LNCAP (cell line): Measurements from ENCODE around the gene MAVS.

Experiments used
- CTCF ChIP-seq: fragments of 450-650 bp; IDR thresholded peaks from 2 replicates; pipeline ENCODE4 v1.5.1; 2017; ENCODE audit warnings: mild to moderate bottlenecking

MAVS gene

DNA sequence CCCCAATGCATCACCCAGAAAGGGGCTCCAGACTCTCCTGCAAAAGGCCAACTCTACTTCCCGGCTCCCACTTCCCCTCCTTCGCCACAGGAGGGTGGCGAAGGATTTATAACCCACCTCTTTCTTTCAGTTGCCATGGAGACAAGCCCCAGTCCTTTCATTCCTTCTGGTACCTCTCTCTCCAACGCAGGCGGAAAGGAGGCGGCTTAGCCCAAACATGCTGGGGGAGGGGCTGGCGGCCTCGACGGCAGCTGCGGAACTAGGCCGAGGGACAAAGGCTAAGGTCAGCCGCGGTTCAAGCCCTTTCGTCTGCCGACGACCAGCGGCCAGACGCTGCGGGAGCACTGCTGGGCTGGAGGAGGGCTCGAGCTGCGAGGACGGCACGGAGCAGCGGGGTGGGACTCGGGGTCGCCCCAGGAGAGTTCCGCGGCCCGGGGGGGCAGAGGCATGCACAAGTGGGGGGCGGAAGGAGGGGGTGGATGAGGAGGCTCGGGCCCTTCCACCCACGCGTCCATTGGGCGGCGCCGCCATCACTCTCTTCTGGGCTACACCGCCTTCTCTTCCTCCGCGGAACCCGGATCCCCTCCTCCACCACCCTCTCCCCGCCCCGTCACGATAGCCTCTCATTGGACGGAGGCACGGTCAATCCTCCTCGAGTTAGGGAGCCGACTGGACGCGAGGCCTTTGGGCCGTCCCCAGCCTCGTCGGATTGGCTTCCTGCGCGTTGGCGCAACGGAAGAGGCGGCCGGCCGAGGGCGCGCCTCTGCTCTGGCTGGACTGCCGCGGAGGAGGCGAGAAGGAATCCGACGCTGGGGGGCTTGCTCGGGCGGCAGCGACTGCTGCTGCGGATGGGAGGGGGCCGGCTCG lies 42.2 kb downstream of the MAVS start, which contains the start of gene PANK2:
TSS of gene PANK2 (plus strand) at position 766 of the 867 bp plus-strand sequence.
- TF ChIP-seq CTCF: peak; percentile 25; the same call in 1 of the 2 replicates

DNA sequence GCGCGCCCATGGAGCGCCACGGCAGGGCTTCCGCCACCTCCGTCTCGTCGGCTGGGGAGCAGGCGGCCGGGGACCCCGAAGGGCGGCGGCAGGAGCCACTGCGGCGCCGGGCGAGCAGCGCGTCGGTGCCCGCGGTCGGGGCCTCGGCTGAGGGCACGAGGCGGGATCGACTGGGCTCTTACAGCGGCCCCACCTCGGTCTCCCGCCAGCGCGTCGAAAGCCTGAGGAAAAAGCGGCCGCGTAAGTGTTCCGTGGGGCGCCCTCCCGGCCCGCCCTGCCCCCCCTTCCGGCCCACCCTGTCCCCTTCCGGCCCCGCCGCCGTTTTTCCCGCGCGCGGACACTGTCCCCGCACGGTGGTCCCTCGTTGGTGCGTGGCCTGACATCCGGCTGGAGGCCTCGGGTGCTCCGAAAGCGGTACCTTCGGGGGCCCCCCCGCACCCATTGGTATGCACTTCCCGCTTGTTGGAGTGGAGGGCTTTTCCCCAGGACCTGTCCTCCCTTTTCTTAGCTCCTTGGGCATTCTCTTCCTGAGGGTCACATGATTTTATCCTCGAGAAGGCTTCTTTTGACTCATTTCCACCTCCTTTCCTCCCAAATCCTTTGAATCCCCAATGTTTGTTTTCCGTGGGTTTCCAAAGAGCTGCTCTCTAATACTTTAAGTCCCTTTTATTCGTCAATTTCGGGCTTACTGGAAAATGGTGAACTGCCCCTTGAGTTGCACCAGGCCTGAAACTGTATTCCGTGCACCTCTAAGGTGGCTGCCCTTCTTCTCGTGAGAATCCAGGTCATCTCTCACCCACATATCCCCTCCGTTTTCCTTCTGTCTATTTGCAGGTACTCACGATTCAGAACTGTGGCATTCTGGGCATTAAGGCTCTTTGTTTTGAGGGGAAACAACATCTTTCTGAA lies 43.1 kb downstream of the MAVS start:
- TF ChIP-seq CTCF: no peak

- TF ChIP-seq CTCF: no peak
These were observed 43.7 kb downstream of the MAVS start for GRCh38 chr20:3890398-3890751.

- TF ChIP-seq CTCF: no peak
These were observed 44.6 kb downstream of the MAVS start for GRCh38 chr20:3890999-3891929.

DNA sequence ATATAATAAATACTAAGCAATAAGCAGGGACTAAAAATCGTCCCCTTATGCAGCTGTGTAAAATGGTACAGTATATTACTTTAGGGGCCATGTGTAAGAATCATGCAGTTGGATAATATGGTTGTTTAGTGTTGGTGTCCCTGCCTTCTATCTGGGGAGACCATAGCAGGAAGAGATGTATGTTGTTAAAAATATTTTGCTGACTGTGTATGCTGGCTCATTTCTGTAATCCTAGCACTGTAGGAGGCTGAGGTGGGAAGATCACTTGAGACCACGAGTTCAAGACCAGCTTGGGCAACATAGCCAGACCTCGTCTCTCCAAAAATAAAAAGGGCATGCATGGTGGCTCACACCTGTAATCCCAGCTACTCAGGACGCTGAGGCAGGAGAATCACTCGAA lies 48.2 kb downstream of the MAVS start:
- no peak for TF ChIP-seq CTCF

GRCh38 chr20:3896302-3896701 lies 49.7 kb downstream of the MAVS start:
- TF ChIP-seq CTCF: no peak
